Measurements from ENCODE around the gene LRCOL1.

GRCh38 chr12:132622437-132623071 lies 12.2 kb upstream of the LRCOL1 start:
- TF ChIP-seq CTCF (IDR thresholded peaks at IDR 0.05; ENCODE audit: low read depth, low read length) (no peak), EZH2phosphoT487 (IDR thresholded peaks at IDR 0.05; ENCODE audit: low read depth) (no peak)
